ENCODE data around the gene PRR30. TPM values are rescaled to one million over a fixed set of nuclear protein-coding genes. Genes with fewer than 3 reads are reported as not detected.

Gene PRR30
- total and polyA plus RNA-seq, 2 donors (not counting 3 experiments of a cell fraction or from before 2014, with no cell fraction given), result not detected

GRCh38 chr2:27131429-27131828 is 7.8 kb downstream of the PRR30 start:
- Histone ChIP-seq H3K9me3 (replicated peaks; ENCODE audit: control insufficient read depth, insufficient read depth, low read length) (no peaks in the 10 kb centered on the region), H3K27me3 (ENCODE audit: control insufficient read depth in 2 of 2, insufficient read depth in 2 of 2, low read length in 2 of 2) (no peaks in the 10 kb centered on the region), H3K27ac (ENCODE audit: insufficient read depth, low read depth, low read length) (no peak overlapping the region), H3K36me3 (ENCODE audit: control insufficient read depth in 2 of 2, extremely low read depth in 1 of 2, insufficient read depth in 2 of 2, low read length in 2 of 2) (peaks cover 6 to 27% of the 10 kb centered on the region in 2 experiments), H2AFZ (ENCODE audit: low read depth, low read length) (no peak overlapping the region), H3K9ac (replicated peaks; ENCODE audit: extremely low read depth, insufficient read depth, low read length) (no peak overlapping the region), H3K79me2 (ENCODE audit: control insufficient read depth, insufficient read depth, low read length) (peaks cover 18% of the 10 kb centered on the region), H3K4me3 (replicated peaks in 1 of 3; ENCODE audit: insufficient read depth in 1 of 3, low read depth in 1 of 3, low read length in 3 of 3) (no peak overlapping the region), H3K9me1 (replicated peaks; ENCODE audit: control insufficient read depth, extremely low read depth, insufficient read depth, low read length) (no peaks in the 10 kb centered on the region), H3K4me1 (ENCODE audit: control insufficient read depth, extremely low read depth, insufficient read depth, low read length) (peaks cover 10% of the 10 kb centered on the region), H4K20me1 (replicated peaks; ENCODE audit: control insufficient read depth, extremely low read depth, insufficient read depth, low read length) (no peaks in the 10 kb centered on the region), H3K4me2 (ENCODE audit: insufficient read depth, low read length) (no peak overlapping the region)
- no TSS peak for BruUV-seq (replicated peaks)
- FAIRE-seq (no peak), DNase-seq (ENCODE audit: low read depth, low spot score) (no peak)
- ChIA-PET POLR2A (no interaction called here), CTCF (interaction anchor here (0.7 kb wide), 1 partner anchor 10 kb away, joined by 4 read pairs; no protein-coding TSS in a partner anchor)
- dilution Hi-C loops (cut with MboI; ENCODE audit: extremely low pct_ligation_motif_present, low sequenced_read_pairs) (no loop called here), intact Hi-C loops (cut with micrococcal nuclease) (no loop called here)
- no peak for TF ChIP-seq POLR2AphosphoS5 (IDR thresholded peaks at IDR 0.05; ENCODE audit: insufficient read depth, low read depth, low read length)
- no peak for TF ChIP-seq GATA2 (IDR thresholded peaks at IDR 0.05; ENCODE audit: insufficient read depth, insufficient read length, low read depth, low read length)
- no peak for TF ChIP-seq POLR2A (IDR thresholded peaks at IDR 0.05; ENCODE audit: low read depth, low read length)
- no peak for TF ChIP-seq MAX (IDR thresholded peaks at IDR 0.05; ENCODE audit: insufficient read depth, insufficient read length)
- TF ChIP-seq FOS (IDR thresholded peaks at IDR 0.05; ENCODE audit: borderline replicate concordance, insufficient read depth, low read length), result no peak
- no peak for TF ChIP-seq JUN (IDR thresholded peaks at IDR 0.05; ENCODE audit: borderline replicate concordance, insufficient read depth, insufficient read length, low read depth)
- no peak for TF ChIP-seq EZH2 (IDR thresholded peaks at IDR 0.05; ENCODE audit: borderline replicate concordance, low read depth, low read length, severe bottlenecking)
- no peak for TF ChIP-seq MYC (IDR thresholded peaks at IDR 0.05; ENCODE audit: low read depth, low read length)
- TF ChIP-seq, protein P1, sequence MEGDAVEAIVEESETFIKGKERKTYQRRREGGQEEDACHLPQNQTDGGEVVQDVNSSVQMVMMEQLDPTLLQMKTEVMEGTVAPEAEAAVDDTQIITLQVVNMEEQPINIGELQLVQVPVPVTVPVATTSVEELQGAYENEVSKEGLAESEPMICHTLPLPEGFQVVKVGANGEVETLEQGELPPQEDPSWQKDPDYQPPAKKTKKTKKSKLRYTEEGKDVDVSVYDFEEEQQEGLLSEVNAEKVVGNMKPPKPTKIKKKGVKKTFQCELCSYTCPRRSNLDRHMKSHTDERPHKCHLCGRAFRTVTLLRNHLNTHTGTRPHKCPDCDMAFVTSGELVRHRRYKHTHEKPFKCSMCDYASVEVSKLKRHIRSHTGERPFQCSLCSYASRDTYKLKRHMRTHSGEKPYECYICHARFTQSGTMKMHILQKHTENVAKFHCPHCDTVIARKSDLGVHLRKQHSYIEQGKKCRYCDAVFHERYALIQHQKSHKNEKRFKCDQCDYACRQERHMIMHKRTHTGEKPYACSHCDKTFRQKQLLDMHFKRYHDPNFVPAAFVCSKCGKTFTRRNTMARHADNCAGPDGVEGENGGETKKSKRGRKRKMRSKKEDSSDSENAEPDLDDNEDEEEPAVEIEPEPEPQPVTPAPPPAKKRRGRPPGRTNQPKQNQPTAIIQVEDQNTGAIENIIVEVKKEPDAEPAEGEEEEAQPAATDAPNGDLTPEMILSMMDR (IDR thresholded peaks at IDR 0.05; ENCODE audit: extremely low read depth in 1 of 2, insufficient read depth in 1 of 2, low read depth in 1 of 2, low read length in 2 of 2), result no peak

Data from endothelial cell of umbilical vein (primary cell).